HG03442 (cell line): ENCODE data around the gene CREB3L4.

Experiments
- ATAC-seq: cut with Tn5 transposase; IDR thresholded peaks from one replicate; pipeline ENCODE4 v1.9.1; 2021; ENCODE audit warnings: mild to moderate bottlenecking, moderate library complexity; ENCODE audit not compliant: unreplicated experiment

Gene CREB3L4, protein sequence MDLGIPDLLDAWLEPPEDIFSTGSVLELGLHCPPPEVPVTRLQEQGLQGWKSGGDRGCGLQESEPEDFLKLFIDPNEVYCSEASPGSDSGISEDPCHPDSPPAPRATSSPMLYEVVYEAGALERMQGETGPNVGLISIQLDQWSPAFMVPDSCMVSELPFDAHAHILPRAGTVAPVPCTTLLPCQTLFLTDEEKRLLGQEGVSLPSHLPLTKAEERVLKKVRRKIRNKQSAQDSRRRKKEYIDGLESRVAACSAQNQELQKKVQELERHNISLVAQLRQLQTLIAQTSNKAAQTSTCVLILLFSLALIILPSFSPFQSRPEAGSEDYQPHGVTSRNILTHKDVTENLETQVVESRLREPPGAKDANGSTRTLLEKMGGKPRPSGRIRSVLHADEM

DNA sequence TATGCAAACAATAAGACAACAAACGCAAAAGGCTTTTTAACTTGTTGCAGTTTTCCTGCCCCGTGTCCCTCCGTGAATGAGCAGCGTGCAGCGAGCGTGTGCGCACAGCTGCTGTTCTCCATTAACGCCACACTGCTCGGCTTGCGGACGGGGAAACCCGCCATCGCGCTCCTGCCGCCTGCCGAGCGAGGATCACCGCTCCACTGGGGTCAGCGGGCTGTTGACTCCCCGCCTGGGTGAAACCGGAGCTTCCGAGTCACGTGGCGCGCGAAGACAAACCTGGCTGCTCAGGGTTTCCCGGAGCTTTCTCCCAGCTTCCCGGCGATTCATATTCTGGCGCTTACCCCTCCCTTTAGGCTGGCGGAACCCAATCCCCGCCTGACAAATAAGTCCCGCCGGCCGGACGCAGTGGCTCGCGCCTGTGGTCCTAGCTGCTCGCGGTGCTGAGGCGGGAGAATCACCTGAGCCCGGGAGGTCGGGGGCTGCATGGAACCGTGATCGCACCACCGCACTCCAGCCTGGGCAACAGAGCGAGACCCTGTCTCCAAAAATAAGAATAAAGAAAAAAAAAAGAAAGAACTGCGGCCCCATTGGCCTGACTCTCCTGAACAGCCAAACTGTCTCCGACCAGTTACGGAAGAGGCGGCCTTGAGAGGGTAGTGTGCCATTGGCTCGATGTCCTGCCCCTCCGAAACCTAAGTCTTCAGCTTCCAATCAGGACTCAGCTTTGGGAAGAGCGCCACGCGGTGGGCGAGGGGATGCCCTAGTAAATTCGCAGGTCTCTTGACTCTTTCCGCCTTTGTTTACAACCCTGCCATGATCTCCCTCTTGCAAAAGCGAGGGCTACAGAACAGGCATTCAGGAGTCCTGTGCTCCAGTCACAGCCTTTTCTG is at the start of gene CREB3L4:
Gene CREB3L4 (plus strand): TSS at position 796 of the 893 bp plus-strand sequence. CDS start 624 bp downstream, outside the sequence.
- peak; percentile 63 for ATAC-seq

DNA sequence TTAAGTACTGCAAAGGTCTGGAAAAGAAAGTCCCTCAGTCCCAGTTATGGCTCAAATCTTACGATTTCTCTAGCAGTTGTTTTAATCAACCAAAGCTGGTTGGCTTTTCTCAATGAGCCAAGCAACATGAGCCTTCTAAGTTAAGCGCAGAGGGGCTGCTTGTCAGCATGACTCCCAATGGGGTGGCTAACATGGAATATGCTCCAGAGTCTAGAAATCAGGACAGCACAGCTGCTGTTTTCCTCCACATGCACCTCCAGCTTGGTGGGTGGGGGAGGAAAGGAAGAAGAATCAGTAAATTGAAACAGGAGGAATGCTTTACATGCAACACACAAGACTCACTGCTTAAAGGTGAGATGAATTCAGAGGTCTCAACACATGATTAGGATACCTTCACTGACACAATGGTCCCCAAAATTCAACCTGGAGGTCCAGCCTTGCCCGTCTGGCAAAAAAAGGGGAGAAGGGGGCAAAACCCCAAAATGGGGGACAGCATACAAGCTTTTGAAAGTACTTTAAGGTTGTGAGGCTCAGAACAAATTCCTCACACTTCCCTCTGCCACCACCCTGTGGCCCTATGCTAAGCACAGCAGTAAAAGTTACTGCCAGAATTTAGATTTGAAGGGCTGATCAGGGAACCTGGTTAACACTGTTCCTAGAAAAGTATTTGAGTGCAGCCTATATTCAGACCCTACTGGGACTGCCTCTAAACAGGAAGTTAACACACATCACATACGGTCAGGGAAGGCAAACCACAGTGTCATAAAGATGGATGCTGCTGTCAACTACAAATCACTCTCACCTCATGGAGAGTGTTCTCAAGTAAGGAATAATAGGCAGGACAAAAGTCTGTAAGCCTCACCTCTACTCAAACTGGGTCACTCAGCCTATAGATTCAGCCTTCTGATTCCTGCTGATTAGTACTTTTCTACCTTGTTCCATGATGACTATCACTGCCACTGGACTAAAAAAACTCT is 47.5 kb upstream of the CREB3L4 start:
- no peak for ATAC-seq

DNA sequence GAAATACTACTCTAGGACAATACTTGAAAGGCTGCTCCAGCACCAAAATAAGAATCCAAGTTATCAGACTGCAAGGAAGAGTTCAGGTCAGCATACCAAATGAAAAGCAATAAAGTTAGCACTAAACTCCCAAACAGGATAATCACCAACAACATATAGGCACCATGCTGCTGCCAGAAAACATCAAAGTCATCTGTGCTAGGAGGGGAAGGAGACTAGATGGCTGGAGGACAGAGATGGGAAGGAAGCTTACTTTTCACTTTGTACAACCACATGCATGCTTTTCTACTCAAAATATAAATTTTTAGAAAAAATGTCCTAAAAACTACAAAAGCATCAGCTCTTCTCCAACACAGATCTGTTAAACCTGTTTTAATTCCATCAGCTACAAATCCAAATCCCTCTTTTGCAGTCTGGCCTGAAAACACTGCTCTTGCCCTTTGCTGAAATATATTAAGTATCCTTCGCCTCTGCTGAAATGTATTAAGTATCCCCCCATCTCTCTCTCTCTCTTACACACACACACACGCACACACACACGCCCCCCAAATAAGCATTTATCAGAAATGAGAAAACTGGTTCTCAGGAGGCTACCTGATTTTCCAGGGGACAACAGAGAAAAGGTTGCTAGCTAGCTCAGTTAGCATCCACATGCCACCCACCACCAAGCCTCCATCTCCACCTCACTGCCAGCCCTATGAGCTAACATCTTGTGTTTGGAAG is 46.5 kb upstream of the CREB3L4 start:
- no peak for ATAC-seq

DNA sequence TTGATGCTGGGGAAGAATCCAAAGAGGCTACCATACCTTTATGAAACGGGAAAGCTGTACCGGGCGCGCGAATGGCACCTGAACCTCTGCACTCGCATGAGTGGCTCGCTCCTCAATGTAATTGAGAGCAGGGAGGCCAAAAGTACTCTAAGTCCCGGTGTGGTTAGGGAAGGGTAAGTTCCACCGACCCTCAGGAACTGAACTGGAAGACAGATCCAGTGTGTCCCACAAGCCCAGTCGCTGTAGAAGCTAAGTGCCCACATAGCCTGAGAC is 46.0 kb upstream of the CREB3L4 start:
- ATAC-seq = no peak

DNA sequence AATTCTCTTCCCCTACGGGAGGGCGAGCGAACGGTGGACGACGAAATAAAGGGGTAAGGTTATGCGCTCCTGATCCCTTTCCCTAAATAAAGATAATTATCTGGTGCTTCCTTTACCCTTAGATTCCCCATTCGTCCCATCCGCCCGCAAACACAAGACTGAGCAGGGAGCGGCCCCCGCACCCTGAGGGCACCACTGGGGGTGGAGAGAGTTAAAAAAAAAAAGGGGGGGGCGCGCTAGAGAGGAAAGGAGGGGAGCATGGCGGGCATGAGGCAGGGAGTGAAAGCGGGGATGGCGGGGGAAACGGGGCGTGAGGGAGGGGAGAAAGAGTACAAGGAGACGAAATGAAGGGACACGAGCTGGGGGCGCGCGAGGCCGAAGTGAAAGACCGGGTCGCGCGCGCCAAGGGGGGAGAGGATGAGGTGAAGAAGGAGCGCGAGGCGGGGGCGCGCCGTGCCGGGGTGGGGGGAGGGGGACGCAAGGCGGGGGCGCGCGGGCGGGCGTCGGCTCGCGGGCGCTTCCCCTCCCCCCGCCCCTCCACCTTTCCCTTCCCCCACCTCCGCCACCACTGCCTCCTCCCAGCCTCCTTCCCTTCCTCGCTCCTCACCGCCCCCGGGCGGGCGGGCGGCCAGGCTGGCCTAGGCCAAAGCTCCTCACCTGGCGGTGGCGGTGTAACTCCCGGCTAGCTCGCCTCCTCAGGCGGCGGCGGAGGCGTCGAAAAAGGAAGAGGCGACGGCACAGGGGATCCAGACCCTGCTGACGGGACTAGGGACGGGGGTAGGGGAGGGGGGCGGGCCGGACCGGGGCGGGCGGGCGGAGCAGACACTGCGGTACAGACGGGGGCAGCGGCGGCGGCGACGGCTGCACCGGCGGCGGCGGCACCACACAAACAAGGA is 45.4 kb upstream of the CREB3L4 start:
- ATAC-seq = peak; percentile 16

DNA sequence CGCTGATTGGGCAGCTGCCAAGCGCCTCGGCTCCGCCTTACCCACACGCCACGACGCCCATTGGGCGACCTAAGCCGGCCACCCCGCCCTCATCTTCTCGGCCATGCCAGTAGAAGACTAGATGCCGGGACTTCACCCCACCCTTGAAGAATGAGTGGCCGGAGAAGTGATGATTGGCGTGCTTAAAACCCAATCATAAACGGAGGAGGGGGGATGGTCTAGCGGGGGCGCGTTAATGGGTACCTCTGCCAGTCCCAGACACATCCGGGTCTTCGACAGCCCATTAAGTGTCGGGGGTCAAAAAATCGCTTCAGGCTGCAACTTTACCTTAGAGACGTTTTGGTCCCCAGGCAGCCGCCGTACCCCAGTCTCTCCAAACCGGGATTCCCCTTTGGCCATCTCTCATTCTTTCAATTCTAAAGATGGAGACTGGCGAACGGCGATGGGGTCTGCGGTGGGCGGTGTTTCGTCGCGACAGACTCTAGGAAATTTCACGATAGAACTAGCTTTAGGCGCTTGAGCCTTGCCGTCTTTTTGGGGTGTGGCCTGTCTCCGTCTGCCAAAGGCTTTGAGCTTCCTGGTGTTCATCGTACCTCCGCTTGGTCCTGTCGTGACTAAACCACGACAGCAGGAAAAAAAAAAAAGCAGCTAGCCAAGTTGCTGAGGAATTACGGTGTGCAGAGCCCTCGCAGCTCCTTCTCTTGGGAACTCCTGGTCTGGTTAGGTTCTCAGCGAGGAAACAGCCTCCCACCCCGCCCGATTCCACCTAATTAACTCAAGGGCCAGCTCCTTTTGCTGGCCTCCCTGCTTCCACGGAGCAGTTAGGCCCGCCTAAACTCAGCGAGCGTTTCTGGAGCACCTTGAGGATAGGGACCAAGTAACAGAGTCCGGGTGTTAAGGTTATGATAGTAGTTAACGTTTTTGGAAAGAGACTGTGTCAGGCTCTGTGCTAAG is 44.5 kb upstream of the CREB3L4 start, which contains the start of gene GATAD2B:
Gene GATAD2B (minus strand): TSS at position 1 of the 954 bp plus-strand sequence. CDS start 94,625 bp downstream, outside the sequence.
- peak; percentile 92 for ATAC-seq

DNA sequence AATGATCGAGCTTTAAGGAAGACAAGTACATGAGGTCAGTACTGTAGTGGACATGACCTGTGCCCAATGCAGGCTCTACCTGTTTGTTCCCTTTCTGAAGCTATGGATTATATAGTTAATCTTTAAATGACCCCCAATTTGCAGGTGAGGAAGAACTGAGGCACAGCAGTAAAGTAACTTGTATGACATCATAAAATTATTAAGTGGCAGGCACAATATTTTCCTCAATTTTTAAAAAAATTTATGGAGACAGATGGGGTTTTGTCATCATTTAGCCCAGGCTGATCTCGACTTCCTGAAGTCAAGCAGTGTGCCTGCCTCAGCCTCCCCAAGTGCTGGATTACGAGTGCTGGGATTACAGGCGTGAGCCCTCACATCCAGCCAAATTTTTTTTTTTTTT is 41.3 kb upstream of the CREB3L4 start:
- no peak for ATAC-seq

DNA sequence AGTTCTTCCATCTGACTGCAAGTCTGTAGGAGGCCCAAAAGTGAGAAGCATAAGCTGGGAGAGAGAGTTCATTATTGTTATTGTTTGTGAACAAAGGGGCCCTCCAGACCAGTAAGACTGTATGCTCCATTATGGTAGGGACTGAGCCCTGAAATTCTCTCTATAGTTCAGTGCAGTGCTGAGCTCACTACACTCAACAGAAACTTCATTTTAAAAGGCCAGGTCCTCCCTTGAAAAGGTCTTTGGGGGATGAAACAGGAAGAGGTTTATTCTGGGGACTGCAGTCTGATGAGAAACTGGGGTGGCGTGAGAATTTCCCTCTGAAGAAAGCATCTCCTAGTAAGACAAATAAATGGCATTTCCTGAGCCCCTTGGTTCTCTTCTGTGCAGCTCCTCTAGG is 39.5 kb upstream of the CREB3L4 start:
- ATAC-seq = no peak

DNA sequence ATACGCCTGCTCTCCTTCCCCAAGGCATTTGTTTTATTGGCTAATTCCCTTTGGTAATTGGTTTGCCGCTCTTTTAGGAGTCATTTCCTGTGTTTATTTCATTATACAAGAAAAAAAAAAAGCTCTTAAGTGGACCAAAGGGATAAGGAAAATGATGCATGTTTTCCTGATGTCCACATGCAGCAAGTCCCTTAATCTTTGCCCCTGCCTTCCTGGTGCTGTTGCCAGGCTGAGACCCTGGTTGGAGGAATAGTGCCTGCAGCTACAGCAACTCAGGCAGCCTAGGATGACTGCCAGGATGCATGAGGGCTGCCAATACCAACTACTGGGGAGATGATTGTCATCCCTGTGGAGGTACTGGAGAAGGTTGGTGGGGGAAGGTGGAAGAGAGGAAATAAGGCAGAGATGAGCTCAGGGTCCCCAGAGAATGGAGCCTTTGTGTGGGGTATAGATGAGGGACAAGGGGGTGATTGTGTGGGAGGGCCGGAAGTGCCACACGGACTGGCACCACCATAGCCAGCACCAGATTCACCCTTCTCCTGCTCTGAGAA is 38.8 kb upstream of the CREB3L4 start:
- no peak for ATAC-seq

DNA sequence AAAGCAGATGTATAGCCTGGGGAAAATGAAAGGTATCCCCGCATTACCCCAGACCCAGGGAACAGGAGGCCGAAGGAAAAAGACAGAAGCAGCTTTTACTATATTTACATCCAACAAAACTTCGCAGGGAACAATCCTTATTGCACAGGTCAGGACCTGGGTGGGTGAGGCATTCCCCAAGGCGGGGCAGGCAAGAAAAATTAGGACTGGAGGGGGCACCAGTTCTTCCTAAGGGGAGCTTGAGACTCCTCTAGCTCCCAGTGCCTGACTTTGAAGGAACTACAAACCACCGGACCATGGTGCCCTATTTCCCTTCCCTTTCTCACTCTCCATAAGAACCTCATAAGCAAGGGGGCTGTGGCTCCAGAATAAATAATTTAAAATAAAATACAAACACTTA is 38.3 kb upstream of the CREB3L4 start:
- no peak for ATAC-seq

DNA sequence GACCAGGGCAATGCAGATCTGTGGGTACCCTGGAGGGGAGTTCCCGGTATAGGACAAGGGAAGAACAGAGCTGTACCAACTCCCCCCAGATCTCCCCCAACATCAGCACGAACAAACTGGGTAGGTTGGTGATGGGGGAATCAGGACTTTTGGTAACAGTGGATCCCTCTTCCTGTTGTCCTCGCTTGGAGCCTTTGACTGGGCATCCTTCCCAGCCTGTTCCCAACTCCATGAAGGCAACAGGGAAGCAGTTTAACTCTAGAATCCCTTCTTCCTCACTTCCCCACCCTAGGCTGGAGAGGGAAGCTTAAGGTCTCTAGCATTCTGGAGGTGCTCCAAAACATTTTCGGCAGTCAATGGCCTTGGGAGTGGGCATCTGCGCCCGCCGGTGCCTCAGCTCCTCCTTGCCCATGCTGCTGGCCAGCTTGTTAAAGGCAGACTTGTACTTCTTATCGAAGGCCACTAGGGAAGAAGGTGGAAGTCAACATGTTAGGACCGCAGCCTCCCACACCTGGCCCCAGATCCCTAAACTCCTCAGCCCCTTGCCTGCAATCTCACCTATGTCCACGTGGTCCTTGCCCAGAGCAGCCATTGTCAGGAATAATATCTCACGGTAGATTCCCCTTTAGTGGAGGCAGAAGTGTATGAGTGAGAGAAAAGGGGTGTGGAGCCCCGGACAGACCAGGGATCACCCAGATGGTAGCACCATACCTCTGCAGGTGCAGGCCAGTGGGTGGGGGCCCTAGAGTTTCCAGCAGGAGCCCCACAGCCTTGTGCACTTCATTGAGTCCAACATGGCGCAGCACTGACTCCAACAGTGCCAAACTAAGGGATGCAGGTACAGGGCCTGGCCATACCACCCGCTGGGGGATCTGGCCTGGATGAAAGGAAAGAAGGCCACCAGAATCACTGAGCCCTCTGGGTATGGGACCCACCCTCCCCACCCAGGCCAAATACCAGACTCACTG is 37.4 kb upstream of the CREB3L4 start:
- no peak for ATAC-seq

DNA sequence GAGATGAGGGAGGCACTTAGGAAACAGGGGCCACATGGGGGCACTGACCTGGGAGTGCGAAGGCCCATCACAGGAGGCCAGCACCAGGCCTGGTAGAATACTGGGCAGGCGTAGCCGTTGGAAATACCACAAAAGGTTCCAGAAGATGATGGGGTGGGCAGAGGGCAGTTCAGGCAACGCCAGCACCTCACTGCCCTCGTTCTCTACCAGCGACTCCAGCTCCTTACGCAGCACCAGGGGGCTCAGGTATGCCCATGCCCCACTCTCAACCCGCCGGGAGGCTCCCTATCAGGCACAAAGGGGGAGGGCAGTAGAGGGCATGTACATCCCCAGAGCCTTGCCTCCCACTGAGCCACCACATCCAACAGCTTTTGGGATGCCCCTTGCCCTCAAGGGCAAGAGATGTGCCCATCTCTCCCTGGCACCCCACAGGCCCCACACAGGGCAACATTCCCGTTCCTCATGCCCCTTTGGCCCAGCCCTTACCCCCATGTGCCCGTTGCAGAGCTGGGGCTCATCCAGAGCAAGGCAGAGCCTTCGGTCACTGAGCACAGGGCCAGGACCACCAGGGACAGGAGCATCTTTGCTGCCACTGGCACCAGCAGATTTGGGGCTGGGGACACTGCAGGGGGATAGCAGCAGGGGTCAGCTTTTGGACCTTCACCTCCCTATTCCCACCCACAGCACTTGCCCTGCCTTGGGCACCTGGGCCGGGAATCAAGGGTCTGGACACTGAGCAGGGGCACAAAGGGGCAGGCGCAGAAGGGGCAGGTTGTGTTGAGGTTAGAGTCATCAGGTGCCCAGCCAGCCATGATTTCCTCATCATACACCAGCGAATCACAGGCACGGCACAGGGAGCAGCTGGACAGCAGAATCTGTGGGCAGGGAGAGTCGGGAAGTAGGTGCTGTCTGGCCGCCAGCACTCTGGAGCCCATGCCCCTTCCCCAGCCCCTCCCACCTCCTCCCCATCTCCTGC is 35.3 kb upstream of the CREB3L4 start:
- ATAC-seq = no peak

DNA sequence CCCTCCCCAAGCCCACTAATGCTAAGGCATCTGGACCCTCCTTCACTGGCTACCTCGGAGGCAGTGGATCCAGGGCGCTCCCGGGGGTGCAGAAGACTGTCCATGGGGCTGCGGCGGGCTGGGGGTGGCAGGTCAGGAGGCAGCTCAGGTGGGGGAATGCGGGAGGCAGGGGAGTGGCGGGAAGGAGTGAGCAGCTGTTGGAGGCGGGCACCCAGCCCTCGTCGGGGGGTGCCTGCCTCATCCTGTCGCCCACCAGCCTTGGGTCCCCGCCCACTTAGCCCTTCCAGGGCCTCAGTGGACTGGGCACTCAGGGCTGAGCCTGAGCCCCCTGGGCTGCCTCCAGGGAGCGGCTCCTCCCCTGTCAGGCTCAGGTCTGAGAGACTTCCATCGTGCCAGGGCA is 34.3 kb upstream of the CREB3L4 start:
- no peak for ATAC-seq

DNA sequence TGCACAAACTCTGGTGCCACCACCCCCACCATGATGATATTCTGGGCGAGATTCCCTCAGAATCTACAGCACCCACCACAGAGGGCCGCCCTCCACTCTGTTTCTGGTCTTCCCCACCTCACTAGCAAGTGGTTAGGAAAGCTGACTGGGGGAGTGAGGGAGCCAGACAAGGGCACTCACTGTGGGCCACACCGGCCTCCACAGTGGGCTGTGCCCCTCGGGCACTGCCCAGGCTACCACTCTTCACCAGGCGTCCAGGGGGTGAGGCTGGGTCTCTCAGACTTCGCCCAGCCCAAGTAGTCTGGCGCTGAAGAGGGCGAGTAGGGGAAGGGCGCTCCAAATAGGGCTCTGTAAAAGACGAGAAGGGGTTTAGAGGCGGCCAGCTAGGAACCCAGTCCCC is 33.7 kb upstream of the CREB3L4 start:
- no peak for ATAC-seq

DNA sequence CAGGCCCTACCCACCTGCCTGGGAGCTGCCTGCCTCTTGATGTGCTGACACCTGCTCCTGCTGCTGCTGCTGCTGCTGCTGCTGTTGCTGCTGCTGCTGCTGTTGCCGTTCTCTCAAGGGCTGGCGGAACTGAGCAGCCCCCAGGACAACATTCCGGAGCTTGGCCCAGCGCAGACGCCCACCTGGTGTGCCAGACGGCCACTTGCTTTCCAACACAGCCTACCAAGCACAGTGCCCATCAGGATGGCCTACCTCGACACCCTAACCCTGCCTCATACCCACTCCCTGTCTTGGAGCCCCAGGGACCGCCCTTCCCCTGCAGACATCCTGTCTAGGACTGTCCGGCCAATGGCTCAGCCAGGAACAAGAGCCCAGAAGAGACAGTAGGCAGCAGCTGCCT is 33.0 kb upstream of the CREB3L4 start:
- ATAC-seq = no peak
